HCT116 (cell line): ENCODE measurements around the gene UCP2. TPM values are rescaled to one million over a fixed set of nuclear protein-coding genes. Genes with fewer than 3 reads are reported as not detected.

Experiments used
- ATAC-seq: fragments of 200-7000 bp; cut with Tn5 transposase; 2 replicates; pipeline ENCODE4 v1.9.1; 2020; ENCODE audit warnings: mild to moderate bottlenecking, moderate library complexity
- BruUV-seq: library from RNA; stranded (reverse); fragments of 400-500 nt; replicated peaks from 2 replicates; lab custom pipeline; 2021; lab: Mats Ljungman, UMichigan
- CTCF ChIA-PET: fragments of 300-600 bp; sonication (Branson Sonifier 250); formaldehyde crosslinking; loops from one replicate; lab custom pipeline; 2021; ENCODE audit warnings: antibody characterized with exemption; lab: Charles Lee
- POLR2A ChIA-PET: fragments of 300-600, 350-600 bp; sonication (Branson Sonifier 250); formaldehyde crosslinking; loops from one replicate; lab custom pipeline; 2021; ENCODE audit warnings: antibody characterized with exemption; lab: Charles Lee
- RAD21 ChIA-PET, 2 experiments: fragments of 300-600 bp; sonication (Branson Sonifier 250); formaldehyde crosslinking; loops; one replicate each; lab custom pipeline; 2023; ENCODE audit warnings: low total read pairs in 2 of 2; ENCODE audit not compliant: uncharacterized antibody in 2 of 2, unreplicated experiment in 2 of 2, low non-redundant PET in 1 of 2; lab: Charles Lee
- DNase-seq: peaks from one replicate; pipeline ENCODE4 v3.0.0-alpha.2; 2010; ENCODE audit warnings: low read depth, low spot score
- H2AFZ ChIP-seq: fragments of 200-600 bp; shearing (Covaris generic), sonication (generic); 2 replicates; pipeline ENCODE4 v1.6.1; 2017; ENCODE audit warnings: low read depth, mixed run types, mixed read lengths, antibody characterized with exemption, low read length; ENCODE audit not compliant: poor library complexity, severe bottlenecking
- H3K27ac ChIP-seq: 2 replicates; pipeline ENCODE4 v1.5.1; 2012; ENCODE audit warnings: low read depth, low read length
- H3K27me3 ChIP-seq: fragments of 200-600 bp; sonication (generic); 2 replicates; pipeline ENCODE4 v1.6.1; 2016; ENCODE audit warnings: mixed run types, low read length, mixed read lengths; ENCODE audit not compliant: insufficient read depth
- H3K36me3 ChIP-seq, 2 experiments: fragments of 200-500 bp in 1 of 2; fragments of 200-600 bp in 1 of 2; sonication (Bioruptor generic) in 1 of 2; sonication (generic) in 1 of 2; 2 replicates each; pipeline versions ENCODE4 v1.5.1 to v1.6.1; 2014 to 2016; ENCODE audit warnings: low read length in 2 of 2, inconsistent platforms in 1 of 2, mixed read lengths in 1 of 2, mixed run types in 1 of 2; ENCODE audit not compliant: insufficient read depth in 2 of 2, control insufficient read depth in 1 of 2
- H3K4me1 ChIP-seq, 2 experiments: fragments of 200-600 bp in 1 of 2; sonication (generic) in 1 of 2; 2 replicates each; pipeline versions ENCODE4 v1.5.1 to v1.6.1; 2012 to 2017; ENCODE audit warnings: low read length in 2 of 2, inconsistent platforms in 1 of 2, mild to moderate bottlenecking in 1 of 2, mixed read lengths in 1 of 2, mixed run types in 1 of 2, moderate library complexity in 1 of 2; ENCODE audit not compliant: insufficient read depth in 2 of 2, control insufficient read depth in 1 of 2
- H3K4me2 ChIP-seq: fragments of 200-600 bp; sonication (generic); 2 replicates; pipeline ENCODE4 v1.6.1; 2017; ENCODE audit warnings: mixed run types, low read length, mixed read lengths
- H3K4me3 ChIP-seq, 2 experiments: fragments of 200-600 bp in 1 of 2; sonication (generic) in 1 of 2; replicated peaks in 1 of 2; 2 replicates each; pipeline ENCODE4 v1.5.1; 2011 to 2016; ENCODE audit warnings: low read length in 2 of 2, control low read depth in 1 of 2, low read depth in 1 of 2, mild to moderate bottlenecking in 1 of 2, mixed read lengths in 1 of 2, mixed run types in 1 of 2
- H3K79me2 ChIP-seq: fragments of 200-600 bp; sonication (generic); 2 replicates; pipeline ENCODE4 v1.6.1; 2017; ENCODE audit warnings: mild to moderate bottlenecking, mixed run types, low read length, moderate library complexity, mixed read lengths; ENCODE audit not compliant: insufficient read depth
- H3K9ac ChIP-seq: fragments of 200-600 bp; sonication (generic); 2 replicates; pipeline ENCODE4 v1.6.1; 2016; ENCODE audit warnings: low read length, mixed read lengths
- H3K9me2 ChIP-seq: fragments of 200-600 bp; sonication (generic), shearing (Covaris generic); 2 replicates; pipeline ENCODE4 v1.6.1; 2017; ENCODE audit warnings: mixed run types, mild to moderate bottlenecking, moderate library complexity; ENCODE audit not compliant: insufficient read depth
- H3K9me3 ChIP-seq, 2 experiments: fragments of 200-500 bp in 1 of 2; fragments of 200-600 bp in 1 of 2; sonication (Bioruptor generic) in 1 of 2; sonication (generic) in 1 of 2; 2 replicates each; pipeline ENCODE4 v1.6.1; 2014 to 2017; ENCODE audit warnings: low read length in 2 of 2, mixed read lengths in 2 of 2, inconsistent platforms in 1 of 2, low read depth in 1 of 2, mild to moderate bottlenecking in 1 of 2, mixed run types in 1 of 2, moderate library complexity in 1 of 2; ENCODE audit not compliant: control insufficient read depth in 1 of 2, insufficient read depth in 1 of 2
- H4K20me1 ChIP-seq: fragments of 200-600 bp; sonication (generic), shearing (Covaris generic); 2 replicates; pipeline ENCODE4 v1.6.1; 2017; ENCODE audit warnings: mixed run types, mild to moderate bottlenecking, moderate library complexity; ENCODE audit not compliant: insufficient read depth
- CEBPB ChIP-seq: IDR thresholded peaks from 2 replicates; pipeline ENCODE4 v1.6.1; 2012; ENCODE audit warnings: low read depth
- ELF1 ChIP-seq: IDR thresholded peaks from 2 replicates; pipeline ENCODE4 v1.6.1; 2012; ENCODE audit warnings: low read depth, borderline replicate concordance
- EZH2phosphoT487 ChIP-seq: fragments of 200-600 bp; IDR thresholded peaks from 2 replicates; pipeline ENCODE4 v1.6.1; 2018; ENCODE audit warnings: antibody characterized with exemption, borderline replicate concordance
- FOSL1 ChIP-seq: IDR thresholded peaks from 2 replicates; pipeline ENCODE4 v1.6.1; 2012; ENCODE audit warnings: low read depth
- JUND ChIP-seq: IDR thresholded peaks from 2 replicates; pipeline ENCODE4 v1.6.1; 2012
- MAX ChIP-seq: IDR thresholded peaks from 2 replicates; pipeline ENCODE4 v1.6.1; 2012
- POLR2AphosphoS5 ChIP-seq: IDR thresholded peaks from 2 replicates; pipeline ENCODE4 v1.6.1; 2011; ENCODE audit warnings: mild to moderate bottlenecking, low read depth, low read length, moderate library complexity
- YY1 ChIP-seq: IDR thresholded peaks from 2 replicates; pipeline ENCODE4 v1.6.1; 2011; ENCODE audit warnings: low read length, low read depth, moderate library complexity, mild to moderate bottlenecking; ENCODE audit not compliant: insufficient replicate concordance; ENCODE audit errors: extremely low read depth
- ZBTB33 ChIP-seq: IDR thresholded peaks from 2 replicates; pipeline ENCODE4 v1.6.1; 2011; ENCODE audit warnings: mild to moderate bottlenecking, low read length, moderate library complexity; ENCODE audit not compliant: insufficient replicate concordance; ENCODE audit errors: extremely low read depth
- intact Hi-C: fragments of 100-400 bp; cut with micrococcal nuclease; formaldehyde crosslinking; loops from 2 replicates; pipeline ENCODE4 v1.10.0; 2022
- total RNA-seq: library from RNA; stranded (reverse); gene quantifications from one replicate; pipeline ENCODE4 v1.2.1, GENCODE V29; 2021; ENCODE audit not compliant: unreplicated experiment
- TF ChIP-seq, protein P1 (sequence below): IDR thresholded peaks from 2 replicates; pipeline ENCODE4 v1.6.1; 2012

The UCP2 gene
- total RNA-seq, 1 experiment from 2014 or later: 20.4 TPM

DNA sequence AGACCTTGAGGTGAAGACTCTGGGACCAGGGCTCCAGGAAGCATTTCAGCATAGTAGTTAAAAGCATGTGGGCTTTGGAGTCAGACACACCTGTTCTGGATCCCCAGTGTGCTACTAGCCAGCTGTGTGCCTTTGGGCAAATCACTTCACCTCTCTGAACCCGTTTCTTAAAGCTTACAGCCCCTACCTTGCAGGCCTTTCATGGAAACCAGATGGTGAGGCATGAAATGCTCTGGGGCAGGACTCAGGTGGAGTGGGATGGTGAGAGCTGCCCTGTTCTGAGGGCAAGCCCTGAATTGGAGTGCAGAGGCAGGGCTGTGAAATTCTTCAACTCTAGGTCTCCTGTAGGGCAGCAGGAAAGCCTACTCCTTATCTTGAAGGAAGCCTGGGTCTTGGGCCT is 10.5 kb downstream of the UCP2 start:
- Histone ChIP-seq H2AFZ (no peak overlapping the region), H3K36me3 (peaks cover 0 to 2% of the 10 kb centered on the region in 2 experiments; a peak in 1 of 4 replicates), H3K9ac (no peak overlapping the region), H3K27me3 (no peaks in the 10 kb centered on the region), H3K9me3 (no peaks in the 10 kb centered on the region), H3K4me3 (no peak overlapping the region), H4K20me1 (no peaks in the 10 kb centered on the region), H3K27ac (no peak overlapping the region), H3K9me2 (no peaks in the 10 kb centered on the region), H3K79me2 (no peaks in the 10 kb centered on the region), H3K4me2 (no peak overlapping the region), H3K4me1 (peaks cover 2 to 6% of the 10 kb centered on the region in 2 experiments; a peak in 2 of 4 replicates)
- BruUV-seq: no TSS peak
- intact Hi-C loops: no loop called here
- CTCF ChIA-PET: interaction anchor here (1.5 kb wide), 1 partner anchor 9 kb away, joined by 3 read pairs; no protein-coding TSS in a partner anchor
- ATAC-seq (no peak), DNase-seq (no peak)
- RAD21 ChIA-PET: no interaction called here
- TF ChIP-seq ELF1 (no peak), YY1 (no peak), POLR2AphosphoS5 (no peak), CEBPB (no peak), JUND (no peak), MAX (no peak), ZBTB33 (no peak), EZH2phosphoT487 (no peak), FOSL1 (no peak)
- TF ChIP-seq, protein P1, sequence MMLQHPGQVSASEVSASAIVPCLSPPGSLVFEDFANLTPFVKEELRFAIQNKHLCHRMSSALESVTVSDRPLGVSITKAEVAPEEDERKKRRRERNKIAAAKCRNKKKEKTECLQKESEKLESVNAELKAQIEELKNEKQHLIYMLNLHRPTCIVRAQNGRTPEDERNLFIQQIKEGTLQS: no peak
- POLR2A ChIA-PET: interaction anchor here (1.0 kb wide), 1 partner anchor 10 kb away, joined by 3 read pairs; the partner anchor contains the start of gene UCP2
